ENCODE data around the gene SEL1L2.

SEL1L2 gene

DNA sequence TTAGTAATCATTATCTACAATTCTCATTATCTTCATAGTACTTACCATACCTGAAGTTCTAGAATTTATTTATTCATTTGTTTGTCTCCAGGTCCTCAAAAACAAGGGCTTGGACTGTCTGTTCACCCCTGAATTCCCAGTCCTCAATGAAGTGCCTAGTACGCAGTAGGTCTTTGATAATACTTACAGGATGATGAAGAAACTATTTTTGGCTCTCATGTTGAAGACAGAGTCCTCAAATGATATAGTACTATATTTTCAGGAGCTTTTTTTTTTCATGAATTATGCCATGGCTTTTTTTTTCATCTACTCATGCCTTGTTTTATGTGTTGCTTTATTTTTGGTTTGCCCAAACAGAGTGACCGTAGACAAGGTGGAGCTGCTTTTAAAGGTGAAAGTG is 139.1 kb downstream of the SEL1L2 start:
- no peaks in the 10 kb centered on the region for H3F3A ChIP-seq (ENCODE audit: insufficient read depth, low read length)

GRCh38 chr20:13844296-13844695 is 146.1 kb downstream of the SEL1L2 start:
- DNase-seq: no peak
- H3K4me2 ChIP-seq (ENCODE audit: low read depth, low read length): no peak overlapping the region
- no peaks in the 10 kb centered on the region for H3K9me3 ChIP-seq (replicated peaks; ENCODE audit: insufficient read depth, low read length)
- H3K27ac ChIP-seq (ENCODE audit: low read length): no peak overlapping the region
- H3K9ac ChIP-seq (ENCODE audit: low read length): no peak overlapping the region
- H3K9me2 ChIP-seq (replicated peaks; ENCODE audit: insufficient read depth, low read length): no peaks in the 10 kb centered on the region
- H3K4me1 ChIP-seq (ENCODE audit: low read length): no peaks in the 10 kb centered on the region
- TF ChIP-seq EZH2 (optimal IDR thresholded peaks at IDR 0.05; ENCODE audit: low read depth, low read length) (no peak), EZH2phosphoT487 (IDR thresholded peaks at IDR 0.05; ENCODE audit: low read length) (no peak)
- TF ChIP-seq, protein P1, sequence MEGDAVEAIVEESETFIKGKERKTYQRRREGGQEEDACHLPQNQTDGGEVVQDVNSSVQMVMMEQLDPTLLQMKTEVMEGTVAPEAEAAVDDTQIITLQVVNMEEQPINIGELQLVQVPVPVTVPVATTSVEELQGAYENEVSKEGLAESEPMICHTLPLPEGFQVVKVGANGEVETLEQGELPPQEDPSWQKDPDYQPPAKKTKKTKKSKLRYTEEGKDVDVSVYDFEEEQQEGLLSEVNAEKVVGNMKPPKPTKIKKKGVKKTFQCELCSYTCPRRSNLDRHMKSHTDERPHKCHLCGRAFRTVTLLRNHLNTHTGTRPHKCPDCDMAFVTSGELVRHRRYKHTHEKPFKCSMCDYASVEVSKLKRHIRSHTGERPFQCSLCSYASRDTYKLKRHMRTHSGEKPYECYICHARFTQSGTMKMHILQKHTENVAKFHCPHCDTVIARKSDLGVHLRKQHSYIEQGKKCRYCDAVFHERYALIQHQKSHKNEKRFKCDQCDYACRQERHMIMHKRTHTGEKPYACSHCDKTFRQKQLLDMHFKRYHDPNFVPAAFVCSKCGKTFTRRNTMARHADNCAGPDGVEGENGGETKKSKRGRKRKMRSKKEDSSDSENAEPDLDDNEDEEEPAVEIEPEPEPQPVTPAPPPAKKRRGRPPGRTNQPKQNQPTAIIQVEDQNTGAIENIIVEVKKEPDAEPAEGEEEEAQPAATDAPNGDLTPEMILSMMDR (IDR thresholded peaks at IDR 0.05; ENCODE audit: low read length): no peak
- no peaks in the 10 kb centered on the region for H3F3A ChIP-seq (ENCODE audit: insufficient read depth, low read length)
- H3K4me3 ChIP-seq (ENCODE audit: low read length): no peak overlapping the region
- no peaks in the 10 kb centered on the region for H3K36me3 ChIP-seq (replicated peaks; ENCODE audit: insufficient read depth, low read length)
- no peaks in the 10 kb centered on the region for H4K20me1 ChIP-seq (ENCODE audit: insufficient read depth, low read length)
- H2AFZ ChIP-seq (ENCODE audit: low read length): no peak overlapping the region
- no peaks in the 10 kb centered on the region for H3K79me2 ChIP-seq (ENCODE audit: low read length)
- no peaks in the 10 kb centered on the region for H3K27me3 ChIP-seq (replicated peaks; ENCODE audit: insufficient read depth, low read length)

More for the DNA sequence above, 139.1 kb downstream of the SEL1L2 start:
- H4K20me1 ChIP-seq (ENCODE audit: insufficient read depth, low read length): no peaks in the 10 kb centered on the region
- H3K9me2 ChIP-seq (replicated peaks; ENCODE audit: insufficient read depth, low read length): no peaks in the 10 kb centered on the region
- no peak overlapping the region for H3K27ac ChIP-seq (ENCODE audit: low read length)
- H3K4me2 ChIP-seq (ENCODE audit: low read depth, low read length): no peak overlapping the region
- no peaks in the 10 kb centered on the region for H3K9me3 ChIP-seq (replicated peaks; ENCODE audit: insufficient read depth, low read length)
- TF ChIP-seq, protein P1 (IDR thresholded peaks at IDR 0.05; ENCODE audit: low read length): no peak
- TF ChIP-seq EZH2phosphoT487 (IDR thresholded peaks at IDR 0.05; ENCODE audit: low read length) (no peak), EZH2 (optimal IDR thresholded peaks at IDR 0.05; ENCODE audit: low read depth, low read length) (no peak)
- no peak overlapping the region for H3K9ac ChIP-seq (ENCODE audit: low read length)
- no peaks in the 10 kb centered on the region for H3K4me1 ChIP-seq (ENCODE audit: low read length)
- H2AFZ ChIP-seq (ENCODE audit: low read length): no peak overlapping the region
- DNase-seq: no peak
- H3K79me2 ChIP-seq (ENCODE audit: low read length): no peaks in the 10 kb centered on the region
- no peak overlapping the region for H3K4me3 ChIP-seq (ENCODE audit: low read length)
- no peaks in the 10 kb centered on the region for H3K36me3 ChIP-seq (replicated peaks; ENCODE audit: insufficient read depth, low read length)
- no peaks in the 10 kb centered on the region for H3K27me3 ChIP-seq (replicated peaks; ENCODE audit: insufficient read depth, low read length)

DNA sequence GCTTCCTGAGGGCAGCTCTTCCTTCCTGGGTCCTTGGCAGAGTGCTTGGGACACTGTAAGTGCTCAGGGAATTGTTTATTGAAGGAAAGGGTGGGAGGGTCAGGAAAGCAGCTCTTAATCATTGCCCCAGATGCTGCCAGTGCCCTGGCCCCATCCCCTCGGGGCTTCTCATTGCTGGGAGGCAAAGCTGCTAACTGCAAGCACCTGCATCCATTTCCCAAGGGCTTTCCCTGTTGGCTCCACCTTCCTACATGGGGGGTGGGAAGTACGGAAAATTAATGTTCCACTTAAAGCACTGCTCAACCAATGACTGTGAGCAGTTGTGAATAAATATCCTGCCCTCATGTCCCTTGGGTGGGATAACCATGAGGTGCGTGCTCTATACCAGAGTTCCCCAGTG is 149.2 kb downstream of the SEL1L2 start:
- no peak overlapping the region for H3K4me2 ChIP-seq (ENCODE audit: low read depth, low read length)
- H3K4me1 ChIP-seq (ENCODE audit: low read length): no peaks in the 10 kb centered on the region
- no peak overlapping the region for H3K27ac ChIP-seq (ENCODE audit: low read length)
- H3K9me3 ChIP-seq (replicated peaks; ENCODE audit: insufficient read depth, low read length): no peaks in the 10 kb centered on the region
- TF ChIP-seq, protein P1 (IDR thresholded peaks at IDR 0.05; ENCODE audit: low read length): no peak
- no peak for TF ChIP-seq EZH2phosphoT487 (IDR thresholded peaks at IDR 0.05; ENCODE audit: low read length)
- no peak for TF ChIP-seq EZH2 (optimal IDR thresholded peaks at IDR 0.05; ENCODE audit: low read depth, low read length)
- no peaks in the 10 kb centered on the region for H3F3A ChIP-seq (ENCODE audit: insufficient read depth, low read length)
- H3K9me2 ChIP-seq (replicated peaks; ENCODE audit: insufficient read depth, low read length): no peaks in the 10 kb centered on the region
- no peaks in the 10 kb centered on the region for H3K27me3 ChIP-seq (replicated peaks; ENCODE audit: insufficient read depth, low read length)
- no peak overlapping the region for H3K9ac ChIP-seq (ENCODE audit: low read length)
- no peaks in the 10 kb centered on the region for H4K20me1 ChIP-seq (ENCODE audit: insufficient read depth, low read length)
- no peak overlapping the region for H2AFZ ChIP-seq (ENCODE audit: low read length)
- no peak for DNase-seq
- no peak overlapping the region for H3K4me3 ChIP-seq (ENCODE audit: low read length)
- H3K79me2 ChIP-seq (ENCODE audit: low read length): no peaks in the 10 kb centered on the region
- H3K36me3 ChIP-seq (replicated peaks; ENCODE audit: insufficient read depth, low read length): no peaks in the 10 kb centered on the region
